Ascending aorta (tissue), 2 donors: ENCODE measurements around the gene ARRB1. TPM values are rescaled to one million over a fixed set of nuclear protein-coding genes. Genes with fewer than 3 reads are reported as not detected.

Experiments
- DNase-seq, 2 donors: peaks; one replicate each; pipeline ENCODE4 v3.0.0-alpha.2; 2019; ENCODE audit warnings: low spot score in 2 of 2
- H3K27ac ChIP-seq, 2 donors: fragments of 200-600 bp; sonication (generic); one replicate each; pipeline ENCODE4 v1.5.1; 2016 to 2017; ENCODE audit warnings: mild to moderate bottlenecking in 1 of 2
- H3K27me3 ChIP-seq: fragments of 200-600 bp; sonication (generic); one replicate; pipeline ENCODE4 v1.5.1; 2017
- H3K36me3 ChIP-seq, 2 donors: fragments of 200-600 bp; sonication (generic); one replicate each; pipeline ENCODE4 v1.5.1; 2016
- H3K4me1 ChIP-seq, 2 donors: fragments of 200-600 bp; sonication (generic); one replicate each; pipeline ENCODE4 v1.5.1; 2016 to 2017; ENCODE audit warnings: mild to moderate bottlenecking in 1 of 2
- H3K4me3 ChIP-seq, 2 donors: fragments of 200-600 bp; sonication (generic); one replicate each; pipeline ENCODE4 v1.5.1; 2016 to 2017; ENCODE audit warnings: mild to moderate bottlenecking in 1 of 2
- H3K9me3 ChIP-seq, 2 donors: fragments of 200-600 bp; sonication (generic); one replicate each; pipeline ENCODE4 v1.5.1; 2016
- intact Hi-C: fragments of 100-400 bp; cut with DNase I; formaldehyde crosslinking; loops from one replicate; pipeline ENCODE4 v1.15.1; 2023
- total RNA-seq: library from RNA; depleted of rRNA; stranded (reverse); fragments of >200 nt; gene quantifications from one replicate; pipeline ENCODE4 v1.1.0, GENCODE V29; 2016
- TF ChIP-seq, protein P1 (sequence below), 3 experiments: fragments of 200-600 bp in 2 of 3; fragments of 450-650 bp in 1 of 3; sonication (generic) in 2 of 3; IDR thresholded peaks; one replicate each; pipeline ENCODE4 v1.5.1; 2016 to 2019; ENCODE audit warnings: antibody characterized with exemption in 3 of 3, mild to moderate bottlenecking in 1 of 3, moderate library complexity in 1 of 3

ARRB1 gene
- total RNA-seq, 1 donor from 2014 or later = 78.2 TPM

DNA sequence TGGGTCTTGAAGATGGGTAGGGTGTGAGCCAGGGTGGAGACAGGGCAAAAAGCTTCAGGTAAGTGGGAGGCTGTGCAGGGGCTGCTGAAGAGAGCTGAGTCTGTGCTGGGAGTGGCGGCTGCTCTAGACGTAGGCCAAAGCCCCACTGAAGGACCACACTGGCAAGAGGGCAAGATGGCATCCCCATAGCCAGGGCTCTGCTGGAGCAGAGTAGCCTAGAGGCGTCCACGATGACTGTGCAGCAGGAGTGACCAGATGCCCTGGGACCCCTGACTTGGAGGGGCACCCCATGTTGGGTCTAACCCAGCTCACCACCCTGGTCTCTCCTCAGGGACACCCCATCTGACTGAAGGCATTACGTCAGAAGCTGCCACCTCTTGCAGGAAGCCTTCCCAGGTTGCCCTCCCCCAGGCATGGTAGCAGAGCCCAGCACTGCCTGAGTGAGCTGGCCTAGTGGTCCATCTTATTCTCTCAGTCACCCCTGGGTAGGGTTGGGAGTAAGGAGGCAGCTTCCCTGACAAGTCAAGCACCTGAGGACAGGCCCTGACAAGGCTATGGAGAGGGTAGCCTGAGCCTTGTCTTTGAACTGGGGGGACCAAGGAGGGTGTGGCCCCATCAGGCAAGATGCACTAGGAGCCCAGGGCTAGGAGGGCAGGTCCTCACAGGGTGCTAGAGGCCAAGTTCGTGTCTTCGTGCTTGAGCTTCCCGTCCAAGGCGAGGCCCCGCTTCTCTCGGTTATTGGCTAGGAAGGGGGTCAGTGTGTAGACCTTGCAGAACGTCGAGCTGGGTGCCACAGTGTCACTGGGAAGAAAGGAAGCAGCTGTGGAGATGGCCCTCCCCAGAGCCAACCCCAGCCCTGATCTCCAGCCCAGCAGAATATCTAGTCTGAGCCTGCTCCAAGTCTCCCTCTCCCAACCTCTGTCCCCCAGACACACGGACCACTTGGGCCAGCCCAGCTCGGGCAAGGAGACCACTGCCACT lies 77.8 kb downstream of the ARRB1 start:
- peak in 1 of 2 donors; percentile 6 for DNase-seq
- Histone ChIP-seq H3K27ac (no peak overlapping the region), H3K27me3 (no peaks in the 10 kb centered on the region), H3K4me3 (no peak overlapping the region), H3K36me3 (peaks cover 8 to 21% of the 10 kb centered on the region in 2 donors), H3K9me3 (no peaks in the 10 kb centered on the region), H3K4me1 (no peaks in the 10 kb centered on the region)
- TF ChIP-seq, protein P1, sequence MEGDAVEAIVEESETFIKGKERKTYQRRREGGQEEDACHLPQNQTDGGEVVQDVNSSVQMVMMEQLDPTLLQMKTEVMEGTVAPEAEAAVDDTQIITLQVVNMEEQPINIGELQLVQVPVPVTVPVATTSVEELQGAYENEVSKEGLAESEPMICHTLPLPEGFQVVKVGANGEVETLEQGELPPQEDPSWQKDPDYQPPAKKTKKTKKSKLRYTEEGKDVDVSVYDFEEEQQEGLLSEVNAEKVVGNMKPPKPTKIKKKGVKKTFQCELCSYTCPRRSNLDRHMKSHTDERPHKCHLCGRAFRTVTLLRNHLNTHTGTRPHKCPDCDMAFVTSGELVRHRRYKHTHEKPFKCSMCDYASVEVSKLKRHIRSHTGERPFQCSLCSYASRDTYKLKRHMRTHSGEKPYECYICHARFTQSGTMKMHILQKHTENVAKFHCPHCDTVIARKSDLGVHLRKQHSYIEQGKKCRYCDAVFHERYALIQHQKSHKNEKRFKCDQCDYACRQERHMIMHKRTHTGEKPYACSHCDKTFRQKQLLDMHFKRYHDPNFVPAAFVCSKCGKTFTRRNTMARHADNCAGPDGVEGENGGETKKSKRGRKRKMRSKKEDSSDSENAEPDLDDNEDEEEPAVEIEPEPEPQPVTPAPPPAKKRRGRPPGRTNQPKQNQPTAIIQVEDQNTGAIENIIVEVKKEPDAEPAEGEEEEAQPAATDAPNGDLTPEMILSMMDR (IDR thresholded peaks at IDR 0.05) = no peak
- intact Hi-C loops = loop anchor here (10.0 kb wide), 1 partner anchor 191 kb away; no protein-coding TSS in a partner anchor

DNA sequence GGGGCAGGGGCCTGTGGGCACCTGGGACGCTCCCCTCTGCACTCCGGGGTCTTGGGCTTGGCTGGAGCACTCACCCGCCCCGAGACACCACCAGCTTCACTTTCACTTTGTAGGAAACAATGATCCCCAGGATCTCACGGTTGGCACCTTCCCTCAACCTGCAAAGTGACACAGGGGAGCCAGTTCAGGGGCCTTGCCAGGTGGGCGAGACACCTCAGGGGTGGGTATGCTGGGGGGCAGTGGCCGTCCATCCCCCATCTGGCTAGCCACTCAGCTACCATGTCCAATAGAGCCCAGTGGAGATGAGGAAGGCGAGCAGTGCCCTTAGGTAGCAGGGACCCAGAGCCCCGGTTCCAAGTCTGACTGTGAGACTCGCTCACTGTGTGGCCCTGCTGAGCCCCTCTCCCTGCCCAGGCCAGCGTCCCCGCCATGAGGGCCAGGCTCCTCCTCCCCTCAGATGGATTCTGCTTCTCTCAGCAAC lies 78.6 kb downstream of the ARRB1 start:
- TF ChIP-seq, protein P1 (IDR thresholded peaks at IDR 0.05) = no peak
- intact Hi-C loops = loop anchor here (10.0 kb wide), 1 partner anchor 192 kb away; no protein-coding TSS in a partner anchor
- Histone ChIP-seq H3K4me3 (no peak overlapping the region), H3K4me1 (no peaks in the 10 kb centered on the region), H3K27ac (no peak overlapping the region), H3K27me3 (no peaks in the 10 kb centered on the region), H3K9me3 (no peaks in the 10 kb centered on the region), H3K36me3 (peaks cover 8 to 15% of the 10 kb centered on the region in 2 donors)
- peak in 1 of 2 donors; percentile 3 for DNase-seq

DNA sequence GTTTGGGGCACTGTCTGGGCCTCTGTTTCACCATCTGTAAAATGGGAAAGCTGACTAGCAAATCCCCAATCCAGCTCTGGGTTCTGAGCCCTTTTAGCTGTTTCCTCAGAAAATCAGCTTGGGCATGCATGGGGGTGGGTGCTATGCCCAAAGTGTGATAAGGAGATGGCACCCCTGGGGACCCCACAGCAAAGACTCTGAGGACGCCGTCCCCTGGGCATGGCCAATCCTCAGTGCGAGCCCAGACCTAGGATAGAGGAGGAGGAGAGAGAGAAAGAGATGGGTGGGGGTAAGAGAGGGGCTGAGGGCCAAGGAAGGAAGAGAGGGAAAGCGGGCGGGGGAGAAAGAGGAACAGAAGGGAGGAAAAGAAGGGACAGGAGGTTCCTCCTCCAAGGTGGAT lies 79.1 kb downstream of the ARRB1 start:
- no peaks in the 10 kb centered on the region for H3K27me3 ChIP-seq
- no peak overlapping the region for H3K27ac ChIP-seq
- DNase-seq = peak in 1 of 2 donors; percentile 1
- no peak overlapping the region for H3K4me3 ChIP-seq
- TF ChIP-seq, protein P1 (IDR thresholded peaks at IDR 0.05) = no peak
- intact Hi-C loops = loop anchor here (10.0 kb wide), 1 partner anchor 192 kb away; no protein-coding TSS in a partner anchor
- no peaks in the 10 kb centered on the region for H3K9me3 ChIP-seq
- peaks cover 8 to 10% of the 10 kb centered on the region in 2 donors for H3K36me3 ChIP-seq
- H3K4me1 ChIP-seq = no peaks in the 10 kb centered on the region

DNA sequence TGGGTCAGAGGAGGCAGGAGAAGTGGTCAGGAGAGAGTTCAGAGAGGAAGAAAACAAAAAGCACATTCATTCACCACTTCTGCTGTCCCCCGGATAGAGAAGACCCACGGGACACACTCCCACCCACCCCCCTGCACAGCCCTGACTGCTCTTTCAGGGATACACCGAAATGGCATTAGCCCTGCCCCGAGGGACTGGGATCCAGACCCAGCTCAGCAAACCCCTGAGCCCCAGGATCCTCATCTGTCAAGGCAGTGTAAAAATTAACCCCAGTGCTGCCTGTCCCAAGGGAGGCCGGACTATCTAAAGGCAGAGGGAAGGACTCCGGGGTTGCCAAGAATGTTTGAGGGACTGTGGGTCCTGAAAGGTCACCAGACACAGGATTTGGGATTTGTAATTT lies 79.7 kb downstream of the ARRB1 start:
- Histone ChIP-seq H3K9me3 (no peaks in the 10 kb centered on the region), H3K4me1 (no peaks in the 10 kb centered on the region), H3K4me3 (no peak overlapping the region), H3K27me3 (no peaks in the 10 kb centered on the region), H3K27ac (no peak overlapping the region), H3K36me3 (peaks cover 12 to 17% of the 10 kb centered on the region in 2 donors)
- TF ChIP-seq, protein P1 (IDR thresholded peaks at IDR 0.05) = no peak
- DNase-seq = no peak
- intact Hi-C loops = loop anchor here (10.0 kb wide), 1 partner anchor 193 kb away; no protein-coding TSS in a partner anchor

DNA sequence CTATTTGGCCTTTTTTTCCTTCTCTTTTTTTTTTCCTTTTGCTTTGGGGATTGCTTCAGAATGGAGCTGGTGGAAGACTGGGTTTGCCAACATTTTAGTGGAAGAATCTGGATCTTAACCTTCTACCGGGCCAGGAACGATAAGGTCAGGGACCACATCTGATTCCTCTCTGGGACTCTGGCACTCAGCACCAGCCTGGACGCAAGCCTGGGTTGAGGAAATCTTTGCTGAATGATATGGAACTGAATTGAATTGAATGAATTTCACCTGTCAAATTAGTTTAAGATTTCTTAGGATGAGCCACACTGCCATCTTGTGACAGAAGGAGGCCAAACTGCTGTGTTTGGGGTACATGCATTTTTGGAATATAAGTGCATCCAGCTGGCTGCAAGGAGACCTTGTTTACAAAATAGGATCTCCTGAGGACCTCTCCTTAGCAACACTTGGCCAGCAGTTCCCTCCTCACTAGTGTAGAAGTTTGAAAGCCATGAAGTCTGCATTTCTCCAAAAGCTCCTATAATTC lies 80.5 kb downstream of the ARRB1 start:
- H3K27ac ChIP-seq = no peak overlapping the region
- no peak for DNase-seq
- no peaks in the 10 kb centered on the region for H3K27me3 ChIP-seq
- H3K9me3 ChIP-seq = no peaks in the 10 kb centered on the region
- intact Hi-C loops = loop anchor here (10.0 kb wide), 1 partner anchor 194 kb away; no protein-coding TSS in a partner anchor
- no peak overlapping the region for H3K4me3 ChIP-seq
- H3K36me3 ChIP-seq = peaks cover 11 to 17% of the 10 kb centered on the region in 2 donors
- TF ChIP-seq, protein P1 (IDR thresholded peaks at IDR 0.05) = no peak
- H3K4me1 ChIP-seq = no peaks in the 10 kb centered on the region
